Measurements from ENCODE around the gene PLCE1.

The PLCE1 gene

GRCh38 chr10:93995182-93995581 lies 1.5 kb downstream of the PLCE1 start:
- no peak for DNase-seq

GRCh38 chr10:93995598-93996271 lies 2.0 kb downstream of the PLCE1 start:
- DNase-seq = no peak

GRCh38 chr10:93996551-93996950 lies 2.8 kb downstream of the PLCE1 start:
- no peak for DNase-seq

DNA sequence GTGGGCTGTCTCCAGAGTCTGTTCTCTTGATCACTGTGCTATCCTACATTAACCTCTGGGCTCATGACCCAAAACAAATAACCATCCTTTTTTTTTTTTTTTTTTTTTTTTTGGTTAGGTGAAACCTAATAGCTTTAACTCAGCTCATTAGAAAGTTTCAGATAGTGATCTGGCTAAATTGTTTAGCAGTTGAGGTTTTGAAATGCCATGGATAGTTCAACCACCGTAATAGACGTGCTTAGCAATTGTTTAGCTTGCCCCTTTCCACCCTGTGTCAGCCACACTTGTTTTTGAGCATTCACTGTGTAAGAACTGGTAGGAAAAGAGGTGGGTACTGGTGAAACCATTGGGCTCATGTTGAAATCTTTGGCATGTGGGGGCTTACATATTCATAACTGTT lies 3.8 kb downstream of the PLCE1 start:
- DNase-seq = no peak

GRCh38 chr10:93999401-93999851 lies 5.7 kb downstream of the PLCE1 start:
- no peak for DNase-seq

- DNase-seq = no peak
Measured at GRCh38 chr10:94000638-94001415, 7.1 kb downstream of the PLCE1 start.

- no peak for DNase-seq
Measured at GRCh38 chr10:94001416-94001810, 7.7 kb downstream of the PLCE1 start.

- no peak for DNase-seq
Measured at GRCh38 chr10:94002156-94002555, 8.4 kb downstream of the PLCE1 start.

DNA sequence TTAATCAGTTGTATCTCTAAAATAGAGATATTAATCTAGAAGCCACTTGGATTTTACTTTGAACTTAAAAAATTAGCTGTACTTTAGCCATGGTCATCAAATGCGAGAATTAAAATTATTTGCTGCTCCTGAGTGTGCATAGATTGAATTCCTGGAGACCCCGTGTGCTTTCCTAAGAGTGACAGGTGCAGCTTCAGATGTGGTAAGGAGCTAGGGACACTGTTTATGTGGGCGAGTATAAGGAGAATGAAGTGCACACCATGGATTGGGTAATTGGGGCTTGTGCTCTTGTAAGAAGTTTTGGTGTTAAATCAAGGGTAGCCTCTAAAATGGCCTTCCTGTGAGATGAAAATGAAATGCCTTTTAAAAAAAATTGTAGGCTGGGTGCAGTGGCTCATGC lies 9.8 kb downstream of the PLCE1 start:
- no peak for DNase-seq

DNA sequence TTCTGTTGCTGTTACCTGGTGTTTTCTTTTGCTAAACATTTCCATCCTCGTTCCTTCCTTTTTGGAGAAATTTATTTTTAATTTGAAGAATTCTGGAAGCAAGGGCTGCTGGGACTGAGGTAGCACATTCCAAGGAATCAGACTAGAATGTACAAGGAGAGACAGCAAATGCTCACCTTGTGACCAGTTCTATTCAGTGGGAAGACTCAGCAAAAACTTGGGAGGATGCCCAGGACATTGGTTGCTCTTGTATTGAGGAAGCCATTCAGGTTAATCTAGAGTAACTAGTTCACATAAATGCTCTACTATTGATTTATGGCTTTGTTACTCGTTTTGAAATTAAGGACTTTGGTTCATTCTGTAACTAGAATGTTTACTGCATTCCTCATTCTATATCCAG lies 11.3 kb downstream of the PLCE1 start:
- DNase-seq = no peak

DNA sequence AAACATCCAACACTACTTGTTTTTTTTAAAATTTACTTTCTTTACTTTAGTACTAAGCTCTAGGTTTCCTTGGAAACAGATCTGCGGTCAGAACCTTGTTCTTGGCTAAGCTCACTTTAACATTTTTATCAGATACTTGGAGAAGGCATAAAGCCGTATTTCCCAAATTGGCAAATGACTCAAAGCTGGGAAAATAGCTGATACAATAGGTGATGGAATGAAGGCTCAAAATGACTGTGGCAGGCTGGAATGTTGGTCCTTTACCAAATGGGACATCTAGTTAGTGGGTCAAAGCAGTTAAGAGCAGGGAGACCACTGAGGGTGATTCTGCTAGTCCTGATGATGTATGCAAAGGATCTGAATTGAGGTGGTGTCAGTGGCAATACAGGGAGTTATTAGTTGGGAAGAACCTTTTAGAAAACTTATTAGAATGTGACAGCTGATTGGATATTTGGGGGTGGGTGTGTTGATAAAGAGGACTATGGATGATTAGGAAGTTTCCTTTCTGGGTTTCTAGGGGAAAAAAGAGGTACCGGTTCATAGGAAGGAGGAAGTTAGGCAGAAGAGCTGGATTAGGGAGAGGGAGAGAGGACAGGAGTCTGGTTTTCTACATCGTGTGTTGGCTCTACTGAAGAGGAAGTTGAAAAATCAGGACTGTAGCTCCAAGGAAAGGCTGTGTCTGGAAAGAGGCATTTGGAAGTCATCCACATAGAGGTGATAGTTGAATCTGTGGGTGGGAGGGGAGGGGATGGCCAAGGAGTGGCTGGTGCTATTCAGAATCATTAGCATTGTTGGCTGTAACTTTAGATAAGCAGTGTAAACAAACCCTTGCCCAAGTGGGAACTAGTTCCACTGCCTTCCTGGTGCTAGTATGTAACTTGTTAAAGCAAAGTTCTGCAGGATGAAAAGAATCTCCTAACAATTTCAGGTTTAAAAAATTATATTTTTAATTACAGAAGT lies 13.1 kb downstream of the PLCE1 start:
- DNase-seq = no peak

DNA sequence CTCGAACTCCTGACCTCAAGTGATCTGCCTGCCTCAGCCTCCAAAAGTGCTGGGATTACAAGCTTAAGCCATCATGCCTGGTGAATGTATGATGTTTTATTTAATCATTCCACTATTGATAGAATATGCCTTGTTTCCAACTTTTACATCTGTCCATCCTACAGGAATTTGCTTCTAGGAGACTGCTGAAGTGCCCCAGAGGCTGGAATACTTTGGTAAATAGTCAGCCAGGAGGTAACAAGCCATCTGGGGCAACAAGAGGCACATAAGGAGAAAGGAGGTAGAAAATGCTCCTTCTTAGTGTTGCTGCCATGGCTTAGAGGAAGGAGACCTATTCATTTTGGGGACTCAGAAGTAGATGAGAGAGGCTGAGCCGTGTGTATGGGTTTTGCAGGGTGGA lies 14.8 kb downstream of the PLCE1 start:
- DNase-seq = no peak

- DNase-seq = no peak
Measured at GRCh38 chr10:94010116-94010515, 16.4 kb downstream of the PLCE1 start.

GRCh38 chr10:94010886-94011285 lies 17.2 kb downstream of the PLCE1 start:
- no peak for DNase-seq

GRCh38 chr10:94011296-94011695 lies 17.6 kb downstream of the PLCE1 start:
- DNase-seq = no peak

GRCh38 chr10:94012834-94013233 lies 19.1 kb downstream of the PLCE1 start:
- no peak for DNase-seq

DNA sequence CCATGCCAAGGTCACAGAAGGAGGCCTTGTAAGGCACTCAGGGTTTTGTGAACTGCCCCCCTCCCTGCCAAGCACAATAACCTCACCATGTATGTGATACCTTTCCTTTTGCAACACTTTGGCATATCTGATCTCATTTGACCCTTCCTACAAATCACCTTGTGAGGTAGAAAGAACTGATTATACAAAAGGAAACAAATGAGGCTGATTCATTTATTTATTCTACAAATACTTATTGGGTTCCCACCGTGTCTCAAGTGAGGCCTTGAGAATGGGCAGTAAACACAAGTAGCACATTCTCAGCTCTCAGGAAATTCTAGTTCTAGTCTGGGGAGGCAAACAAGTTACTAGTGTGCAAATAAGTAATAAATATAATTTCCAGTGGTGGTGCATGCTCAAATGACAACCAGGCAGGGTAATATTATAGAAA lies 19.6 kb downstream of the PLCE1 start:
- DNase-seq = no peak

DNA sequence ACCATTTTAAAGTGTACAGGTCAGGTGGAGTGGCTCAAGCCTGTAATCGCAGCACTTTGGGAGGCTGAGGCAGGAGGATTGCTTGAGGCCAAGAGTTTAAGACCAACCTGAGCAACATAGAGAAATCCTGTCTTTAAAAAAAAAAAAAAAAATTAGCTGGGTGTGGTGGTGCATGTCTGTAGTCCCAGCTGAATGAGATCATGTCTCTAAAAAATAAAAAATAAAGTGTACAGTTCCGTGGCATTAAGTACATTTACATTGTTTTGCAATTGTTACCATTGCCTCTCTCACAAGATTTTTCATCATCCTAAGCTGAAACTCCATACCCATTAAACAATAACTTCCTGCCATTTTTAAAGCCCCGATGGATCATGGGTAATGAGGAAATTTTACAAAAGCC lies 20.6 kb downstream of the PLCE1 start:
- DNase-seq = no peak

DNA sequence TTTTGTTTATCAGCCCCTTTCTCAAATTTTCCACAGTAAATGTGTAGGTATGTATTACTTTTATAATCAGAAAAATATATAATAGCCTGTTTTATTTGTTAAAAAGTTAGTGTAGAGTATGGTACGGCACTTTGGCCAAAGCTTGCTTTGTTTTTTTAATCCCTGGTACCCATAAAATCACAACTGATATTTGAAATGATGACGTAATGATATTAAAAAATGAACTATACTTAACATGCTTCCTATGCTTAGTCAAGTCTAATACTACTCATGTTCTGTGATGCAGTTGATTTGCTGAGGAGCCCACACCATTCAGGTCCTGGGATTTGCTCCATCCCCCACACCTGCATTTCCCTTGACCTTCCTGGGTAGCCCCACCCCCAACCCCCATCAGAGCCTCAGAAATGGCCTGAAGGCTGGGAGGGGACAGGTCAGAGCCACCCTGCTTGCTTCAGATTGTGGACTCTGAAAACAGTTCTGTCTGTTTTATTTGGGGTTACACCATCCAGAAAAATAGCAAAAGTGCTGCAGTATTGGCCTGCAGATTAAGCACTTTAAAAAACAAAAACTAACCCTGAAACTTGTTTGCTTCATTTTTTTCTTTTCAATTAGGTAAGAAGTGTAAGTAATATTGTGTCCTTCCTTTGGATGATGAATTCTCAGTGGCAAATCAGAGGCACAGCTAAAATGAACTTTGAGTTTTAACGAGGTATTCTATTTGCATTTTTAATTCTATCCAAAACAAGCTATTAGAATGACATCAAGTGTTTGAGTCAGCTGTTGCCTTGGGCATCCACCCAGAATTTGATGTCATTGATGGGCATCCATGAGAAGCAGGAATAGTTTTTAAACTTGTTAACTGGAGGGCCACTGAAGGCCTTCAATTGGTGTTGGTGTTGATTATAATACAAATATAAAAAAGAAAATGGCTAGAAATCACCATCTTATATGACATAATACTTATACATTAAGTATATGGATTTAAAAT lies 23.3 kb downstream of the PLCE1 start:
- DNase-seq = no peak

DNA sequence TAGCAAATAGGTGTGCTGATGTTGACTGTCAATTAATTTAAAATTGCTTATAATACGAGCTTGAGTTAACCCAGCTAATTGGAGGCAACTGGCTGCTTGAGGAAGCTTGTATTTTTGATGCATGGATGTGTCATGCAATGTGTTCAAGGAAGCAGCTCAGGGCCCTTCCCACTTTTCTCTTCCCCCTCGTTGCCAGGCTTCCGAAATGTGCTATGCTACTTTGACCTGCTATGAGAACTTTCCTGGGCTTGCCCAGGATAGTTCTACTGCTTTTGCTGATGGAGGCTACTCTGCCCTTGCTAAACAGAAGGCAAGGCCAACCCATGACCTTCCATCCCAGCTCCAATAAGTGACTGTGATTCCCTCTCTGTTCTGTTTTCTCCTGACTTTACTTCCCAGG lies 24.4 kb downstream of the PLCE1 start:
- no peak for DNase-seq

GRCh38 chr10:94023906-94024305 lies 30.2 kb downstream of the PLCE1 start:
- DNase-seq = no peak

DNA sequence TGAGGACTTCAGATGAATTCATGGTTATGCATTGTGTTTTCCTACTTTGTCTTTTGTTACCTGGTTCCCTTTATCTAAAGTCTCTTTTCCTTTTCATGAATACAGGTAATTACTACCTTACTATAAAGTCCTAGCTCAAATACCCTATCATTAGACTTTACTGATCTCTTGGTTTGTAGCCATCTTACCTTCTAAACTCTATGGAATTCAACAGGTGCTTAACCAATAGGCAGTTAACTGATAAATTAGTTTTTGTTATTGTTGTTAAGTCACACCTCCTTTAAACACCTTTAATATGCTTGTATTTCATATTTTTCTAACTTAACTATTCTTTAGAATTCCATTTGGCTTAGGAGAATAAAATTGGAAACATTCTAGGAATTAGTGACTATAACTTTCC lies 30.7 kb downstream of the PLCE1 start:
- no peak for DNase-seq
